ENCODE measurements around the gene METTL26. TPM values are rescaled to one million over a fixed set of nuclear protein-coding genes. Genes with fewer than 3 reads are reported as not detected.

The METTL26 gene
- total and polyA plus RNA-seq, 2 of the 8 experiments (the other 6 are each of a cell fraction or from before 2014, with no cell fraction given) = 100 to 186 TPM

- no peak for TF ChIP-seq CHD7 (IDR thresholded peaks at IDR 0.05; ENCODE audit: insufficient replicate concordance, low read length)
- TF ChIP-seq BACH1 (IDR thresholded peaks at IDR 0.05; ENCODE audit: low read length) = no peak
- no peak for TF ChIP-seq BRCA1 (IDR thresholded peaks at IDR 0.05; ENCODE audit: low read depth, low read length)
- no peak for TF ChIP-seq GTF2F1 (IDR thresholded peaks at IDR 0.05; ENCODE audit: borderline replicate concordance, low read depth, low read length)
- no peak for TF ChIP-seq KDM5A (IDR thresholded peaks at IDR 0.05; ENCODE audit: low read length)
- TF ChIP-seq BCL11A (IDR thresholded peaks at IDR 0.05; ENCODE audit: low read depth in 2 of 2, low read length in 2 of 2) = no peak
- no peak for TF ChIP-seq CTCF (IDR thresholded peaks at IDR 0.05; ENCODE audit: control extremely low read depth in 1 of 3, insufficient read depth in 1 of 3, low read depth in 1 of 3, low read length in 3 of 3)
Observed at GRCh38 chr16:640614-641013, 4.5 kb upstream of the METTL26 start (continued).

Data from H1 (cell line).